Skeletal muscle tissue (tissue), 4 donors: Measurements from ENCODE around the gene LENG1. TPM values are rescaled to one million over a fixed set of nuclear protein-coding genes. Genes with fewer than 3 reads are reported as not detected.

Experiments
- H3K27ac ChIP-seq: one replicate; pipeline ENCODE4 v1.7.0; 2013; ENCODE audit warnings: mild to moderate bottlenecking, low read depth, low read length, inconsistent platforms
- H3K27me3 ChIP-seq, 3 donors: one replicate each; pipeline ENCODE4 v1.7.0; 2013; ENCODE audit warnings: low read length in 3 of 3; ENCODE audit not compliant: control insufficient read depth in 3 of 3, insufficient read depth in 3 of 3
- H3K36me3 ChIP-seq, 3 donors: one replicate each; pipeline ENCODE4 v1.7.0; 2013; ENCODE audit warnings: low read length in 3 of 3; ENCODE audit not compliant: control insufficient read depth in 3 of 3, insufficient read depth in 3 of 3
- H3K4me1 ChIP-seq, 3 donors: one replicate each; pipeline ENCODE4 v1.7.0; 2013; ENCODE audit warnings: low read length in 3 of 3, mild to moderate bottlenecking in 3 of 3; ENCODE audit not compliant: control insufficient read depth in 3 of 3, insufficient read depth in 3 of 3
- H3K4me3 ChIP-seq, 3 donors: one replicate each; pipeline ENCODE4 v1.7.0; 2013; ENCODE audit warnings: low read length in 3 of 3
- H3K9ac ChIP-seq, 3 donors: one replicate each; pipeline ENCODE4 v1.7.0; 2013; ENCODE audit warnings: low read length in 3 of 3, mild to moderate bottlenecking in 3 of 3, moderate library complexity in 2 of 3, low read depth in 1 of 3
- H3K9me3 ChIP-seq, 3 donors: one replicate each; pipeline ENCODE4 v1.7.0; 2013; ENCODE audit warnings: low read length in 3 of 3; ENCODE audit not compliant: control insufficient read depth in 3 of 3
- total RNA-seq: library from RNA; depleted of rRNA; stranded (reverse); fragments of >200 nt; gene quantifications from one replicate; pipeline ENCODE4 v1.2.3, GENCODE V29; 2014
- donor health status: Osteomylitis.

Gene LENG1
- total RNA-seq, 1 donor from 2014 or later = 7.8 TPM

DNA sequence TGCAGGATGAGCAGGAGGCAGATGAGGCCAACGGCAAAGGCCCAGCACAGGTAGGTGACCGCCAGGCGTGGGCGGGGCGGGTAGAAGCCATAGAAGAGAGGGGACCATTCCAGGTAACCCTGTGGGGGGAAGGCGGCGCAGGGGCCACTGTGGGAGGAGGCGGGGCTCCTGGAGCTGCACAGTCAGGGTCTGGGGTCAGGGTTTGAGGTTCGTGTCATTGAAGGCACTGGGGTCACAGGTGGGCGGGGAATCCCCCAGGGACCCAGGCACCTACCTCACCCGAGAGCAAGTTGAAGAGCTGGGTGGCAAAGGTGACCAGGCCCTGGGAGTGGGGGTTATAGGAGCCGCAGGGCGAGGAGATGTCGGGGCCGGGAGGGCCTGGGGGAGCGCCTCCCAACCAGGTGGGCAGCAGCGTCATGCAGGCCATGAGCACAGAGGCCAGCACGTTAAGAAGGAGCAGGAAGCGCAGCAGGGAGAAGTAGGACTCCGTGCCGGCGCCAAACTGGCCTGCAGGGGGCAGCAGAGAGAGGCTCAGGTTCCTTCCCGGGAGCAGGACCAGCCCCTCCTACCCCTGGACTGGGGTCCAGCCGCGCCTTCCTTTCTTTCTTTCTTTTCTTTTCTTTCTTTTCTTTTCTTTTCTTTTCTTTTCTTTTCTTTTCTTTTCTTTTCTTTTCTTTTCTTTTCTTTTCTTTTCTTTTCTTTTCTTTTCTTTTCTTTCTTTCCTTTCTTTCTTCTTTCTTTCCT is 8.8 kb upstream of the LENG1 start:
- H3K27me3 ChIP-seq = peaks cover 11 to 34% (median 23%) of the 10 kb centered on the region in 3 donors
- H3K27ac ChIP-seq = no peak overlapping the region
- no peaks in the 10 kb centered on the region for H3K36me3 ChIP-seq
- H3K4me3 ChIP-seq = no peak overlapping the region
- peaks cover 0 to 9% (median 4%) of the 10 kb centered on the region in 3 donors for H3K4me1 ChIP-seq
- no peaks in the 10 kb centered on the region for H3K9me3 ChIP-seq
- H3K9ac ChIP-seq = no peak overlapping the region

DNA sequence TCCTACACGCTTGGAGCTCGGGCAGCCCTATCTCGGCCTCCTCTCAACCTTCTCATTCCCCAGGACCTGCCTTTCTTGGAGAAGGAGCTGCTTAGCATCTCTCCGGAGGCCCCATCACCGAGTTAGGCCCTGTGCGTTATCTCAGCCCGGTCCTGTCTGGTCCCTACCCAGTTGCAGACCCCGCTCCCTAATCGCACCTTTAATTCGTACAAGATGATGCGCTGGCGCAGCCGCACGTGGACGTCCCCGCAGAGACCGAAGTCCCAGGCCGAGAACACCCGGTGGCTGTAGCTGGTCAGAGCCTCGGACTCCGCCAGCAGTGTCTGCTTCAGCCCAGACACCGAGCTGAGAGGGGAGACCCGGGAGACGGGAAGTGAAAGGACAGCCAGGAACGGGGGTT is 5.7 kb upstream of the LENG1 start:
- Histone ChIP-seq H3K9ac (no peak overlapping the region), H3K4me3 (no peak overlapping the region), H3K36me3 (no peaks in the 10 kb centered on the region), H3K9me3 (no peaks in the 10 kb centered on the region), H3K4me1 (peaks cover 14 to 25% (median 22%) of the 10 kb centered on the region in 3 donors), H3K27ac (no peak overlapping the region), H3K27me3 (peaks cover 5 to 33% (median 15%) of the 10 kb centered on the region in 3 donors)

DNA sequence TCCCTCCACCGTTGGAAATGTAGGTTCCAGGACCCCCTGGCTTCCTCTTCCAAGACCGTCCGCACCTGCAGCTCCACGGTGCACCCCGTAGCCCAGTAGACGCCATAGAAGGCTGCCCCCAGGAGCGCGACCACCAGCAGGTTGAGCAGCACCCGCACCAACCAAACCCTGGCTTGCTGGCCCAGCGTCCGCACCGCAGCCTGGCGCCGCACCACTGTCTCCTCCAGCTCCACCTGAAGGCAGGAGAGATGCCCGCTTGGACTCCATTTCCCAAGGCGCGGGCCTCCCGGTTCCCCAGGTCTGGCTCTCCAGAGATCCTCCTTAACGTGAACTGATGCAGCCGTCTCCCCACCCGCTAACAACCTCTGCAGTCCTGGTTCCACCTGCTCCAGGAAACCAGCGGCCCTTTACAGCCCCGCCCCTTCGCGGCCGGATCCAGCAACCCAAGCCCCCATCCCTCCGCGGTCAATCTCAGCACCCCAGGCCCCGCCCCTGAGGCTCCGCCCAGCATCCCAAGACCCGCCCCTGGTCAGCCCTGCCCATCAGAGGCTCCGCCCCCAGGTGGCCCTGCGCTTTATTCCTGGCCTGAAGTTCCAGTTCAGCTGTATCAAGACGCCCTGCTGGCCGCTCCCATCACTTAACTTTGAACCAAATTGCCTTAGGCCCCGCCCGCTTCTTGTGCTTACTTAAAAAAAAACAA is 5.0 kb upstream of the LENG1 start:
- Histone ChIP-seq H3K9me3 (no peaks in the 10 kb centered on the region), H3K27me3 (peaks cover 5 to 33% (median 15%) of the 10 kb centered on the region in 3 donors), H3K36me3 (no peaks in the 10 kb centered on the region), H3K4me1 (peaks cover 16 to 28% (median 26%) of the 10 kb centered on the region in 3 donors), H3K4me3 (peak overlapping the region in 1 of 3 donors; percentile 45), H3K9ac (no peak overlapping the region), H3K27ac (no peak overlapping the region)

DNA sequence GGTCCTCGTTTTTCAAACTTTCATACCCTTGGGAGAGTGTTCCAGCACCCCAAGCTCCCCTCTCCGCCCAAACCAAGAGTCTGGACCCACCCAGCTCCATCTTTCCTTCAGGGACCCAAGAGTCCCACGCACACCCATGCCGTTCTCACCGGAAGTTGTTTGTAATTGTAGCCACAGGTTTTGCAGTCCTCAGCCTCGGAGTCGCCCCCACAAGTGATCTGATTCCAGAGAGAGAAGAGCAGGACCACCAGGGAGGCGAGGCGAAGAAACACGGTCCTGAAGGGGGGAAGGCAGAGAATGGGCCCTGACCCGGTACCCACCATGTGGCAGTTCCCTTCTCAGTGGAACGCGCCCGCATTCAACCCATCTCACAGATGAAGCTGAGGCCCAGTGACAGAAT is 3.4 kb upstream of the LENG1 start:
- no peak overlapping the region for H3K27ac ChIP-seq
- H3K9ac ChIP-seq = no peak overlapping the region
- H3K27me3 ChIP-seq = peaks cover 5 to 28% (median 15%) of the 10 kb centered on the region in 3 donors
- peaks cover 0 to 3% (median 3%) of the 10 kb centered on the region in 3 donors for H3K36me3 ChIP-seq
- no peak overlapping the region for H3K4me3 ChIP-seq
- H3K9me3 ChIP-seq = no peaks in the 10 kb centered on the region
- H3K4me1 ChIP-seq = peaks cover 27 to 36% (median 36%) of the 10 kb centered on the region in 3 donors

DNA sequence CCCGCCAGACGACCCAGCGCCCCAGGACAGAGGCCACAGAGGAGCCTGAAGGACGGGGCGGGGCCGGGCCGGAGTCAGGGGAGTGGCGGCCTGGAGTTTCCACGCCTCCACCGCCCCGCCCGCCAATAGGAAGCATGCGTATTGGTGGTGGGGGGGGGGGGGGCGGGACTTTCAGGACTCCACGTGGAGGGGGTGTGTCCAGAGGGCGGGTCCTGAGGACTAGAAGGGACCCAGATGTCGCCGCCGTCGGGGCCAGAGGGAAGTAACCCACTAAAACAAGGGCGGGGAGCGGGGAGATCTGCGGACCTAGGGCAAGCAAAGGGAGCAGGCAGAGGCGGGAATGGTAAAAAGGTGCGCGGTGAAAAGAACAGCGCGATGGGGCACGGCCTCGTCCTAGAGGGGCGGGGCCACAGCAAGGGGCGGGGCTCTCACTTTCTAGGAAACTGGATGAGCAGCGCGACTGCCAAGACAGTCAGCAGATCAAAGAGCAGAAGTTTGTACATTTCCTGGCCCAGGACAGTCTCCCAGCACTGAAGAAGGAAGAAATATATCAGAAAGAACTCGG is 2.8 kb upstream of the LENG1 start:
- H3K36me3 ChIP-seq = peaks cover 4 to 7% (median 5%) of the 10 kb centered on the region in 3 donors
- no peak overlapping the region for H3K27ac ChIP-seq
- H3K4me1 ChIP-seq = peaks cover 27 to 36% (median 36%) of the 10 kb centered on the region in 3 donors
- peak overlapping the region in 2 of 3 donors; percentile 30 to 68 for H3K4me3 ChIP-seq
- no peaks in the 10 kb centered on the region for H3K9me3 ChIP-seq
- peaks cover 5 to 28% (median 15%) of the 10 kb centered on the region in 3 donors for H3K27me3 ChIP-seq
- H3K9ac ChIP-seq = no peak overlapping the region

DNA sequence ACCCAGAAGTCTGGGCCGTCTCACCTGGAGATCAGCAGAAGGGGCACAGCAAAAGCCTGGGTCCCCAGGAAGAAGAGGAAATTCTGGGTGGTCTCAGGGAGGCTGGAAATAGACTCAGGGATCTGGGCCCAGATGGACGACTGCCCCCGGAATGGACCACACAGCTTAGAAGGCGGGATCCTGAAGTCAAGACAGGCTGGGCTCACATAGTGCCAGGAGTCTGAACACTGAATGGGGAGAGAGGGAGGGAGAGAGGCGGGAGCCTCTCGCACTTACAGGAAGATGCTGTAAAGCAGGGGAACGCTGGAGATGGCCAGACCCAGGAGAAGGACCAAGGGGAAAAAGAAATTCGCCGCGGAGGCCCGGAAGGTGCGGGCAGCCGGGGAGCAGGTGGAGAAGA is 1.3 kb upstream of the LENG1 start:
- Histone ChIP-seq H3K36me3 (peaks cover 15 to 22% (median 17%) of the 10 kb centered on the region in 3 donors), H3K9me3 (no peaks in the 10 kb centered on the region), H3K27me3 (peaks cover 5 to 28% (median 11%) of the 10 kb centered on the region in 3 donors), H3K27ac (no peak overlapping the region), H3K4me1 (peaks cover 27 to 36% (median 36%) of the 10 kb centered on the region in 3 donors), H3K4me3 (peak overlapping the region; percentile 75 to 88 (median 79)), H3K9ac (peak overlapping the region; percentile 79 to 90 (median 84))

DNA sequence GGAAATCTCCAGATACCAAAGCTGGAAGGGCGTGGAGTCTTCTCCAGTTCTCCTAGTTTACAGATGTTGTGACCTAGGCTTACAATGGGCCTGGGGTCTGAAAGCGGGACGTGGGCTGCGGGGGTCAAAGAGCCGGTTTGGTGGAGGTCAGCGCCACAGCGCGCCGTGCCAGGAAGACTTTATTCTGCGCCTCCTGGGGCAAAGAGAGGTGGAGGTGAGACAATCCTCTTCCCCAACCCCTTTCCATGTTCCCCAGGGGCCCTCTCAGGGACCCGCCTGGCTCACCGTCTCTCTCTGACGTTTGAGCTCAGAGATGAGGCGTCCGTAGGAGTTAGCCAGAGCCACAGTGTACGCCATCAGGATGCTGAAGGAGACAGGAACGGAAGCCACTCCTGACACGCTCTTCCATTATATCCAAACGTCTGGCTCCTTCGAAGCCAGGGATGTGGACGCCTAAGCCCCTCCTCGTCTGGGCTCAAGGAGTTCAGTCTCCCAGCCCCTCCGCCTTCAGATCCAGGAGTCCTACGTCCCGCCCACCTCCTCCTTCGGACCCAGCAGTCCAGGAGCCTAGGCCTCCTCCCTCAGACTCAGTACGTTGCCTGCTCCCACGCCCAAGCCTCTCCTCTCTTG is 776 bp upstream of the LENG1 start:
- H3K36me3 ChIP-seq = peaks cover 18 to 24% (median 21%) of the 10 kb centered on the region in 3 donors
- H3K27me3 ChIP-seq = peaks cover 2 to 25% (median 10%) of the 10 kb centered on the region in 3 donors
- H3K4me3 ChIP-seq = peak overlapping the region; percentile 75 to 88 (median 79)
- peaks cover 27 to 36% (median 36%) of the 10 kb centered on the region in 3 donors for H3K4me1 ChIP-seq
- H3K9ac ChIP-seq = peak overlapping the region; percentile 79 to 90 (median 84)
- no peaks in the 10 kb centered on the region for H3K9me3 ChIP-seq
- H3K27ac ChIP-seq = peak overlapping the region; percentile 86

DNA sequence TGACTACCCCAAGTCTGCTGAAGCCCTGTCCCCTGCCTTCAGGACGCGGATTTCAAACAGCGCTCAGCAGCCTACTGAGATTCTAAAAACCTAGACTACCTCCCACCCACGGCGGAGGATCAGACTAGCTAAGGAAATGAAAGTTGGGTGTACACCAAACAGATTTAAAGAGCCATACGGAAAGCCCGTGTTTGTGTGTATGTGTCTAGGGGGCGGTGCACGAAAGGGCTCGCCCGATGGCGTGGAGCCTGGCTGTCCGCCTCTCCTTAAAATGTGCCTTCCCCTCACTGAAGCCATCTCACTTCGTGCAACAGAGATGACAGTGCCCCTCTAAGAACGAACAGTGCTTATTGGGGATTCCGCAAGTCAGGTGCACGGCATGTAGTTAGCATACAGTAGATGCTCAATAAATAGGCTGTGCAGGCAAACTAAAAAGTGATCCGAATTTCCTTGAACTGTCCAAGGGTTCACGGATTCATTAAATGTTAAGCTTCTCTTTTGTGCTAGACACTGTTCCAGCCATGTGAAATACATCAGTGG is 639 bp downstream of the LENG1 start:
- Histone ChIP-seq H3K9me3 (no peaks in the 10 kb centered on the region), H3K4me3 (peak overlapping the region; percentile 94 to 97 (median 95)), H3K4me1 (peaks cover 29 to 36% (median 31%) of the 10 kb centered on the region in 3 donors), H3K27ac (peak overlapping the region; percentile 93), H3K36me3 (peaks cover 31 to 37% (median 33%) of the 10 kb centered on the region in 3 donors), H3K9ac (peak overlapping the region; percentile 81 to 95 (median 92)), H3K27me3 (peaks cover 0 to 12% (median 0%) of the 10 kb centered on the region in 3 donors)

DNA sequence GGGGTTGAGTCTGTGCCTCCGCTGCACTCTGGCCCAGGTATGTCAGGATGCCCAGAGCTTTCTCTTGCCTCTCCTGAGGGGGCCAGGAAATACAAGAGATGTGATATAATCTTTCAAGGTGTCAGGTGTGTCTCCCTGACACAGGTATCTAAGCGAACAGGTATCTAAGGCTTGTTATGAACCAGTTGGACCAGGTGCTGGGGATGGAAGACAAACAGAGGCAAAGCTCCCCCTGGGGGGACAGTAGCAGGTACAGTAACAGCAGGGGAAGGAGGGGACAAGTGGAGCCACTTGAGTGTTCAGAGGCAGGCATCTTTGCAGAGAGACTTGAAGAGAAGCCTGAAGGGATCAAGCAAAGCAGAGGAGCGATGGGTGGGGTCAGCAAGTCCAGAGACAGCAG is 2.6 kb downstream of the LENG1 start:
- Histone ChIP-seq H3K27me3 (no peaks in the 10 kb centered on the region), H3K4me1 (peaks cover 25 to 29% (median 26%) of the 10 kb centered on the region in 3 donors), H3K4me3 (no peak overlapping the region), H3K36me3 (peaks cover 48 to 54% (median 48%) of the 10 kb centered on the region in 3 donors), H3K9ac (no peak overlapping the region), H3K9me3 (no peaks in the 10 kb centered on the region), H3K27ac (no peak overlapping the region)
